Stromal cell of bone marrow (primary cell): Measurements from ENCODE around the gene SLC6A13.

ENCODE experiments used
- DNase-seq: peaks from one replicate; pipeline ENCODE4 v3.0.0-alpha.2; 2012; ENCODE audit warnings: low read depth

SLC6A13 gene

DNA sequence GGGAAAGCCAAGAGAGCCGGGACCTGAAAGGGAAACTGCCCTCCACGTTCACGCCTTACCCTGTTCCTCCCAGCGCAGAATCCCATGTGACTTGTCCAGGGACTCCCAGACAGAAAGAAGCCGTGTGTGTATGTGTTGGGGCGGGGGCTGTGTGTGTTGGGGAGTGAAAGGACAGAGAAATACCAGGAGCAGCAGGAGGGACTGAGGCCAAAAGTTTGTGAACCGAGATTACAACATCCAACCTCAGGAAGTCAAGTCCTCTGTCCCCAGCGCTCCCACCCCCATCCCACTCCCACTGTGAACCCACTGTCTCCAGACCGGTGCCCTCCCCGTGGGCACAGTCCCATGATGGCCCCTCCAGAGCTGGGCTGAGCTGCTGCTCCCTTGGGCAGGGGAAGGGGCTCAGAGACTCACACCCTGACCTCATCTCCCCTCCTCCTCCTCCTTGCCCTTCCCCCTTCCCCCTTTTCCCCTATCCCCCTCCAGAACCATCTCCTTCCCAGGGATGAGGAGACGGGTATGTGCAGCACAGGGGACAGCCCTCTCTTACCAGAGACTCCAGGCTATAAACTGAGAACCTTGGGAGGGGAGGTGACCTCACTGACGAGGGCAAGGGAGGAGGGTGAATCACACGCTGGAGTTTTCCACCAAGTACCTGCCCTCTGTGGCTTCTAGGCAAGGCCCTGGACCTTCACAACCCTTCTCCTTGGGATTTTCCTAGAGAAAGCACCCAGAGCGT, 48.5 kb downstream of the SLC6A13 start, which contains the start of gene SLC6A12:
Gene SLC6A12 (minus strand): TSS at position 155 of the 739 bp plus-strand sequence. CDS start 4,171 bp downstream, outside the sequence.
- no peak for DNase-seq

- no peak for DNase-seq
Observed at GRCh38 chr12:213527-213932, 49.1 kb downstream of the SLC6A13 start.

DNA sequence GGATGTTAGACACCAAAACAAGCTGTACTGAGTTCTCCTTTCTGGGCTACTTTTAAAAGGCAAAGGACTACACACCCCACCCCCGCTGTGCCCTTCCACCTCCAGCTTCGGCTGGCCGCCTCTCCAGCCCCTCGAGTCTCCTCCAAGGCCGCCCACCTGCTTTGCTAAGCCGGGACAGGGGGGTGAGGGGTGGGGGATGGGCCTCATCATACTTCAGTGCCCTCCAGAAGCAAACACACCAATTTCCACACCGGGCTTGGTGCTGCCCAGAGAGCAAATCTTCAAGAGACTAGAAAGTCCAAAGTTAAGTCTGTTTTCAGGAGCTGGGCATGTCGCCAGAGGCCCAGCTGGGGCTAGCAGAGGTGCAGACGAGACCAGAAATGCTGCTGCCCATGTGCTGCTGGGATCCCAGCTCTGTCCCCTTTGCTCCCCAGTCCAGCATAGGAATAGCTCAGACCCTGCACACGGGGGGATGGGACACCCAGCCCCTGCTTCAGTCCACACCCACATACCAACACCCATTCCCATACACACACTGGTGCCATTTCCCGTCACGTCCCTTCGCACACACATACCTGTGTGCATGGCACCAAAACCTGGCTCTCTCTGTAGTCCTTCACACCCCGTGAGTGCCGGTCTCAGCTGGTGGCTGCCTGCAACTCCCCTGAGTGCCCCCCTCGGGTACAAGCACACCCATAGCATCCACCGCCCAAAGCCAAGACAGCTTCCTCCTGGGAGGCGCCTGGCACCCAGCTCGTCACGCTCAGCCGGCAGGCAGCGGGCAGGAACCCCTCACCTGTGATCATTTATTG, 49.7 kb downstream of the SLC6A13 start:
- DNase-seq, result no peak

GRCh38 chr12:212415-212714, 50.3 kb downstream of the SLC6A13 start:
- DNase-seq, result no peak

DNA sequence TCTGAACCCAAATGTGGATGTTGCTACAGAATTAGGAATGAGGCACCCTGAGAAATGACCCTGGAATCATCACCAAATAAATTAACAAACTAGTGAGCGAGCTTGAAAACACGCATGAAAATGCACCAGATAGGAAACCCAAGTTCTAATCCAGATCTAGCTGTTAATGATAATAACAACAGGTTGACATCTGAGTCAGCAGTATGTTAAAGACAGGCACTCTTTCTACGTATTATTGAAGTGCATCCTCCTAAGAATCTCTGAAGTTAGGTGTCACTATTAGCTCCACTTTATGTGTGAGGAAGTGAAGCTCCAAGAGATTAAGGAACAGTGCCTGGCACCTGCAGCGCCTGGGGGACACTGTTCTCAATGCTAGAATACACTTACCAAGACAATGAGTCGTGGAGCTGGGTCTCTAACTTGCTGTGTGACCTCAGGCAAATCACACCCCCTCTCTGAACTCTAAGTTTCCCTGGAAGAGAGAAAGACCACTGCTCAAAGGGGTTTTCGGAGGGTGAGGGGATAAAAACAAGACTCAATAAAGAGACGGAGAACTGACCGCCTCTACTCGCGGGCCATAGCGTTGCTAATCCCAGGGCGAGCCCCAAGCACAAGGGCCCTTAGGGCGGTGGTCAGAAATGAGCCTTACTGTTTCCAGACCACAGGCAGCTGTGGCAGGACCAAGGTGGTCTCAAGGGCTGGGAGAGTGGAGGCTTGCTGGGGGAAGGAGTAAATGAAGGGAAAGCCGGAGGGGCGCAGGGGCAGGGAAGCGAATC, 50.8 kb downstream of the SLC6A13 start:
- no peak for DNase-seq

DNA sequence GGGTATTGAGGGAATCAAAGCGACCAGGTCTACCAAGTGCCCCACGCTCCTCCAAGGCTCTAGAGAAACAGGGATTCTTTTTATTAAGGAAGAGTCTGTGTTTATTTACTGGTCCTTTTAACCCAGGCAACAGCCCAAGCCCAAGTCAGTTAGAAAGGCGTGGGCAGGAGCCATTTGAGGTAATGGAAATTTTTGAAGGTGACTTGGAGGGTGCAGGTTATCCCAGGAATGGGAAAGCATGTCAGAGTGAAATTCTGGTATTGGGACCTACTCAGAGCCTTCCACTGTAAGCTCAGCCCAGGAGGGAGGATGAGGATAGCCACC, 51.5 kb downstream of the SLC6A13 start:
- DNase-seq, result no peak

DNA sequence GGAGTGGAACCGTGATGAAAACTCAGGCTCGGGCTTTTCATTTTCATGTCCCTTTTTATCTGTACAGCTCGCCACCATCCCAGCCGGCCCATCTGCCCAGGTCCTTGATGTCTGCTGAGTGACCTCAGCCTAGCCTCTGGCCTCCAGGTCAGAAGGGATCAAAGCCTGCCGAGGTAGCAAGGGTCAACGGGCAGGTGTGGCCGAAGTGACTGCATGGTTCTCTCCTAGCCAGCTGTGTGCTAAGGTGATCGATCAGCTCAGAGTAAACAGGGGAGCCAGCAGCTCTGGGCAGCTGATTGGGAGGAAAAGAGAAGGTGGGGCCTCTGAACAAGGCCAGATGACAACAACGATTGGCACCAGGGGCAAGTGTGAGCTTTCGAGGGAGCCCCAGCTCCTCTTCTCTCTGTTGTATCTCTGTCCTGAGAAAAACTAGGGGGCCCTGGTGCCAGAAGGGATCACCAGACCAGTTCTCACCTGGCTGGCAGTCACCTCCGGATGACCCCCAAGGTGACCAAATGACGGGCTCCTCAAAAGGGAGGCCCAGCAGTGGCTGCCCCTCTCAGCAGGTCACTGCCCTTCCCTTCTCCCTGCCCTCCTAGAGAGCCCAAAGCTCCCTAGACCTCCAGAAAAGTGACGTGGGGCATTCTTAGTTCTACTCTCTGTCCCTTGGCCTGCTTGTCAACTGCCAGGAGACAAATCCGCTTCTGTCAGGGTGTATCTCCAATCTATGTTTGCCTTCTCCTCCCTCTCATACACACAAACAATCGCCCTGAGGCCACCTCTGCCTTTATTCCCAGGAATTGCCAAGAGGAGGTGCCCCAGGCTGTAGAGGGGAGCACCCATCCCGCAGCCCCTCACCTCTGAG, 52.1 kb downstream of the SLC6A13 start:
- no peak for DNase-seq

GRCh38 chr12:209851-210250, 52.8 kb downstream of the SLC6A13 start:
- DNase-seq, result no peak

DNA sequence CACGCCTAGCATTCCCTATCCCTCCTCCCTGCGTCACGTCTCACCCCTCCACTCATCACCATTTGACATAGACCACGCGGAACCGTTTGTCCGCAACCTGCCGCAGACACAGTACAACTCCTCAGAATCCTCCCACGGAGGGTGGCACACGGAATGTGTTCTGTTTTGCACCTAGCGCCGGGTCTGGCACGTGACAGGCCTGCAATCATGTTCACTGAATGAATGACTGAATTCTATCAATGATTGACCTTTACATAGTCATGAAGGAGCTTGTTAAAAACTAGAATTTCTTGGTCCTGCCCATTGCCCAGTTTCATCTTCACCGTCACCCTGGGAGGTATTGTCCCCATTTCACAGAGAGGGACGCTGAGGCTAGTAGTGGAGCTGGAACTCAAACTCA, 53.4 kb downstream of the SLC6A13 start:
- no peak for DNase-seq

DNA sequence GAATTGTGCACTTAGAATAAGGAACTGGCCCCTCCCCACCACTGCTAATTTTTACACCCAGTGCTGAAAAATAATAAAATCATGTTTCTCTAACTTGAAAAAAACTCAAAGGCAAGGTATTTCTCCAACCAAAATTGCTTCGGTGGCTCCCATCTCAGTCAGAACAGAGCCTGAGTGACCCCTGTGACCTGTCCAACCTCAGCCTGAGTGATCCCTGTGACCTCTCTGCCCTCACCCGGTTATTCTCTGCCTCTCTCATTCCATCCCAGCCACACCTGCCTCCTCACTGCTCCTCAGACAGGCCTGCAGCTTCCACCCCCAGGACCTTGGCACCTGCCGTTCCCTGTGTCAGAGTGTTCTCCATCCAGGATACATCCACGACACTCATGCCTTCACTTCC, 53.8 kb downstream of the SLC6A13 start:
- DNase-seq, result no peak

- DNase-seq, result no peak
Observed at GRCh38 chr12:207804-208203, 54.8 kb downstream of the SLC6A13 start.

DNA sequence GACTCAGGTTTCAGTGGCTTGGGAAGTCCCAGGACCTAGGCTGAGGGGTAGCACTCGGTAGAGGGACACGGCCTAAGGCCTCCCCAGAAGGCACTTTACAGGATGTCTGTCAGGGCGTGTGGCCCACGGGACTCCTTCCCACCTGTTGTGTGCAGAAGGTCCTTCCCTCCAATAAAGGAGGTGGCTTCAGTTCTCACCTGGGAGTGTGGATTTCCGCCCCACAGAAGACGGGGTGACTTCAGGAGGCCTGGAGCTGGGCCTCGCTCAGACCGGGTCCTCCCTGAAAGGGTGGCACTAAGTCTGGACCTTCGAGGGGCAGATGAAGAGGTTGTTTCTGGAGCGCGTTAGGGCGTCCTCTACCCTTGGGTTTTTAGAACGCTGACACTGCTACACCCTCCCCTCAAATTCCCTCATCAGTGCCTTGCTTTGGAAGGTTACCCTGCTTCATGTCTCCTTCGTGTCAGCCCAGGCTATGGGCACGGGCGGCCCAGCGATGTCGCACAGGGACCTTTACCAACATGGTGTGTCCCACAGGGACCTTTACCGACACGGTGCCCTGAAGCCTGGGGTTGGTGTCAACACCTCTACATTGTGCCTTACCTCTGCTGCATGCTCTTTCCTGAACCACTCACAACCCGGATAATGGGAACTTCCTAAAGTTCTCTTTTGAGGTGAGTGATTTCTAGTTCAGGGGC, 55.7 kb downstream of the SLC6A13 start:
- no peak for DNase-seq

DNA sequence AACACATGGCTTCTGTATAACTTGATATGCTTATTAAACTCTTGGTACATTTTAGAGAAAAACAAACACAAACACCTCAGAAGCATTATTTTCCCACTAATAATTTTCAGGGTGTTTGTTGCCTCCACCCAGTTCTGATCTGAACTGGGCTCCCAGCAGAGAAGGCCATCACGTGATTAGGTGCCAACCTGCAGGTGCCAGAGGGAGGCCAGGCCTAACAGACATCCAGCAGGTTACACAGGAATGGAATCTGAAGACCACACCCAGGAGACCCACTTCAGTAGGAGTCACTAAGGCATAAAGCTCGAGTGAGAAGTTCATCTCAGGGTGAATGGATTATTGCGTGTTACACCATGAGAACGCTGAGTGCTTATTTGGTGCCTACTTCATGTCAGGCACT, 57.6 kb downstream of the SLC6A13 start:
- no peak for DNase-seq

DNA sequence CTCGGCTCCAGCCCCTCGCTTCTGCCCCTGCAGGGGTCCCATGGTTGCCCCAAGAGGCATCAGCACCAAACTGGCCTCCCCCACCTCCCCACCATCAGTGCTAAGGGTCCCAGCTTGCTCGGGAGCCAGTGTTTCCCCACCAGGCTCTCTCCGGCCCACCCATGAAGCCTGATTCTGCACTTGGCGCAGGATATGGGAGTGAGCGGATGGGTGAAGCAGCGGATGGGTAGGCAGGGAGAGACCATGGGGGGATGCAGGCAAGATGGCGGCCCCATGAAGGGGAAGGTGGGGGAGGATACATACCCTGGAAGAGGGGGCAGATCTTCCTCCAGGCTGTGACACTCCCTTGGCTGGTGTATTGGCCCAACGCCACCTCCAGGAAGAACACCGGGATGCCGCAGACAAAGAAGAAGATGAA, 58.4 kb downstream of the SLC6A13 start:
- no peak for DNase-seq

DNA sequence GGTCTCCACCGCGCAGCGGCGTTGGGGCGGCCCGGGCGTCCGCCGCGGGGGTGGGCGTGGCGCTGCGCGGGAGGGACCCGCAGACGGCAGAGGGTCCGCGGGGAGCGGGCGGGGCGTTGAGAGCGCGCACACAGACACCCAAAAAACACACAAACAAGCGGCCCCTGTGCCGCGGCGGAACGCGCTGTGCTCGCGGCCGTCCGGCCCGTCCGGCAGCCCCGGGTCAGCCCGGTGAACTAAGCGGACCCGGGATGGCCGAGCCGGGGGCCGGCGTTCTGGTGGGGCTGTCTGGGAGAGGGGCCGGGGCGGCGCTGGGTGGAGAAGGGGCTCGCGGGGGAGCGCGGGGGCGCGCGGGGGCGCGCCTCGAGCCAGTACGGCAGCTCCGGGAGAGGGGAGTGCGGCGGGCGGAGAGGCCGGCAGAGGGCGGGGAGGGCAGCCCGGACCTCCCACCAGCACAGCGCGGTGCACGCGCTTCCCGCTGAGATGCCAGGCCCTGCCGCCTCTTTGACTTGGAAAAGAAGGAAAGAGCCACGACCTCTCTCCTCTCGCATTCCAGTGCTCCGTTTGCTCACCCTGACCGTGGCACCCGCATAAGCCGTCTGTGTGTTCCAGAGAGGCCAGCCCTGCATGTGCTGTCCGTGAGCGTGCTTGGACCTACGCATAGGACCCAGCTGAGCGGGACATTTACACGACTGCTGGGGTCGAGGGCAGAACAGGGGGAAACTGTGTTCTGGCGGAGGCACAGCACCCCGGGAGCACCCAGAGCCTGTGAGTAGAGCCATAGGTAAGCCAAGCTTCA, 59.0 kb downstream of the SLC6A13 start:
- DNase-seq, result no peak

DNA sequence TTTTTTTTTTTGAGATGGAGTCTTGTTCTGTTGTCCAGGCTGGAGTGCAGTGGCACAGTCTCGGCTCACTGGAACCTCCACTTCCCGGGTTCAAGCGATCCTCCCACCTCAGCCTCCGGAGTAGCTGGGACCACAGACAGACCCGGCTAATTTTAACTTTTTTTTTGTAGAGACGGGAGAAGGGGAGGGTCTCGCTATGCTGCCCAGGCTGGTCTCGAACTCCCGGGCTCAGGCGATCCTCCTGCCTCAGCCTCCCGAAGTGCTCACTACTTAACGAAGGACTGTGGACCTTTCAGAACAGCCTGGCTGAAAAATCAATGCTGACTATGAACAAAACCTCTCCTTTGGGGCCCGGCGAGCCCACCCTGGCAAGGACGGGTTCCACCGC, 59.6 kb downstream of the SLC6A13 start:
- DNase-seq, result no peak

DNA sequence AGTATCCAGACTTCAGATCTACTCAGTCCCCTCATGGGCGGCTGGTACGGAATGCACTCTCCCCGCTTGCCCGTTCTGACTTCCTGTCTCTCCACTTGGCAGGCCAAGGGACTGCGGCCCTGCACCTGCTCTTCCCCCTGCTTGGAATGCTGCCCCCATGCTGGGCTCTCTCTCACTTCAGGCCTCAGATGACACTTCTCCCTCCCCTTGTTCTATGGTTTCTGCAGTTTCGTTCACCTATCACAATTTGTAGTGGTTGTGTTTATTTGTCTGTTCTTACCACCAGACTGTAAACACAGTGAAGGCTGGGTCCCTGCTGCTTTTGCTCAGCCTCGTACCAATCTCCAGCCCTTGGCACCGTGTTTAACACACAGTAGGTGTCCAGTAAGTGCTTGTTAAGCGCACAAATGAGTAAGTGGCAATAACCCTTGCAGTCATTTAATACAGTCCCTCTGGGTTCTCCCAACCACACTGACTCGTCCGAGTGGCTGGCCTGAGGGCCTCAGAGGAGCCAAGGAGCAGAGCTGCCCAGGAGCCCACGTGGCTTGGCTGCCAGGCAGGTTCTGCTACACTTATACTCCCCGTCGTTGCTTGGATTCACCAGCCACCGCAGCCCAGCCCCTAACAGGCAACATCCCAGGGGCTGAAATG, 60.4 kb downstream of the SLC6A13 start:
- no peak for DNase-seq

- no peak for DNase-seq
Observed at GRCh38 chr12:201361-201760, 61.3 kb downstream of the SLC6A13 start.

- DNase-seq, result no peak
Observed at GRCh38 chr12:198705-199104, 63.9 kb downstream of the SLC6A13 start.
